Kidney (tissue), 14 donors: Measurements from ENCODE around the gene SBNO2. TPM values are rescaled to one million over a fixed set of nuclear protein-coding genes. Genes with fewer than 3 reads are reported as not detected.

Experiments used
- DNase-seq, 5 donors: peaks; one replicate each; pipeline ENCODE4 v3.0.0-alpha.2; 2013 to 2020
- FAIRE-seq: peaks from 2 replicates; lab custom pipeline; 2012; peaks lifted over from hg19 to GRCh38; lab: Jason Lieb, UNC
- H3K27ac ChIP-seq, 2 donors: one replicate each; pipeline ENCODE4 v1.7.0; 2013; ENCODE audit warnings: low read depth in 2 of 2, low read length in 2 of 2, inconsistent platforms in 1 of 2
- H3K27me3 ChIP-seq: one replicate; pipeline ENCODE4 v1.7.1; 2013; ENCODE audit warnings: low read length, inconsistent platforms; ENCODE audit not compliant: control insufficient read depth, insufficient read depth
- H3K36me3 ChIP-seq, 3 donors: one replicate each; pipeline versions ENCODE4 v1.7.0 to v1.7.1; 2013; ENCODE audit warnings: low read length in 3 of 3, control low read depth in 1 of 3, inconsistent platforms in 1 of 3; ENCODE audit not compliant: insufficient read depth in 3 of 3, control insufficient read depth in 2 of 3
- H3K4me1 ChIP-seq, 3 donors: one replicate each; pipeline versions ENCODE4 v1.7.0 to v1.7.1; 2013; ENCODE audit warnings: low read length in 3 of 3, inconsistent platforms in 1 of 3, low read depth in 1 of 3; ENCODE audit not compliant: control insufficient read depth in 2 of 3, insufficient read depth in 2 of 3
- H3K4me3 ChIP-seq, 3 donors: one replicate each; pipeline versions ENCODE4 v1.7.0 to v1.8.1; 2013; ENCODE audit warnings: low read length in 3 of 3, control low read depth in 1 of 3, inconsistent platforms in 1 of 3
- H3K9ac ChIP-seq, 3 donors: one replicate each; pipeline versions ENCODE4 v1.7.0 to v1.7.1; 2013; ENCODE audit warnings: low read length in 3 of 3, control low read depth in 1 of 3, inconsistent platforms in 1 of 3
- H3K9me3 ChIP-seq, 3 donors: one replicate each; pipeline versions ENCODE4 v1.7.0 to v1.7.1; 2013; ENCODE audit warnings: low read length in 3 of 3, control low read depth in 1 of 3, inconsistent platforms in 1 of 3; ENCODE audit not compliant: control insufficient read depth in 2 of 3, insufficient read depth in 1 of 3
- intact Hi-C: fragments of 100-400 bp; cut with DNase I; formaldehyde crosslinking; loops from one replicate; pipeline ENCODE4 v1.11.1; 2022
- polyA plus RNA-seq: library from polyadenylated mRNA; stranded (reverse); fragments of 350-450 nt; fragmentation: Illumina TruSeq; extraction: RNeasy Lipid Tissue Mini Kit (QIAGEN cat#74804); gene quantifications from one replicate; pipeline ENCODE4 v1.2.3, GENCODE V29; 2014; ENCODE audit warnings: low read depth, low replicate concordance; ENCODE audit not compliant: insufficient read depth
- total RNA-seq: library from RNA; stranded (reverse); fragmentation: NEBNext Ultra II Directional; extraction: Animal tissue kit (Norgen Biotek cat#: 25700); gene quantifications from one replicate; pipeline ENCODE4 v1.2.1, GENCODE V29; 2021
- TF ChIP-seq, protein P1 (sequence below): IDR thresholded peaks from 3 replicates; pipeline ENCODE4 v1.5.1; 2012; ENCODE audit warnings: mild to moderate bottlenecking, moderate library complexity, borderline replicate concordance; ENCODE audit not compliant: insufficient read depth; ENCODE audit errors: extremely low read depth
- donor health status: control.
- donor health status: control.
- donor health status: control.
- donor health status: control.
- donor health status: control.
- donor health status: DM: yes; HTN: yes; CAD: no.
- donor health status: Normal renal cell carcinoma (clear cell type).

SBNO2 gene
- total and polyA plus RNA-seq, 2 donors from 2014 or later: 12.2 to 156 TPM

DNA sequence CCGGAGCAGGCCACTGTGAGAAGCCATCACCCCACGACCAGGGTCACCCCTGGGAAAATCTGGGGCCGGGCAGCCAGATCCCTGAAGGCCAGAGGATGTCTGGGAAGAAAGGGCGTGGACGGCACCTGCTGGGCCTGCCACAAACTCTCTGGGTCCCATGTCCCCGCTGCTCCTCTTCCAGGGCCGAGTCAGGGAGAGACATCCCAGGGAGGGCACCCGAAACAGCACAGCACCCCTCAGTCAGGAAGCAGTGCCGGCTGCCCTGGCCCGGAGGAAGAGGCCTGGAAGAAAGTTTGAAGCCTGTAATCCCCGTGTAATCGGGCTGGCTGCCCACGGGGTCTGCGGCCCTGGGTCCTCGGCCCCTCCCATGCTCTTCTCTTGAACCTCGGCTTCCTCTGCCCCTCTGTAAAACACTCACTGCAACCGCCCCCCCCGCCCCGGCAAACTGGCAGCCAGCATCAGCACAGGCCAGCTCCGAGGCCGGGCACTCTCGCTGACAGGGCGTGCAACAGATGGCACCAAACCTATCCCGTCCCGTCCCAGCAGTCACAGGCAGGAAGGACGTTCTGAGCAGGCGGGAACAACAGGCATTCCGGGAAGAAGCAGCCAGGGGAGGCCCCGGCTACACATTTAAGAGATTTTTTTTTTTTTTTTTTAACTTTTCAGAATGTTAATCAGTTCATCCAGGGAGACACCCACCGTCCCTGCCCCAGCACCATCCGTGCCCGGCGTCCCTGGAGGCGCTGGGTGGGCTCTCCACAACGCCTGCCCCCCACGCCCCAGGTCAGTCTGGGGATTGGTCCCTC is 1.5 kb downstream of the SBNO2 start:
- no peak for FAIRE-seq
- intact Hi-C loops: no loop called here
- H3K9ac ChIP-seq: peak overlapping the region in 2 of 3 donors; percentile 84 to 94
- TF ChIP-seq, protein P1, sequence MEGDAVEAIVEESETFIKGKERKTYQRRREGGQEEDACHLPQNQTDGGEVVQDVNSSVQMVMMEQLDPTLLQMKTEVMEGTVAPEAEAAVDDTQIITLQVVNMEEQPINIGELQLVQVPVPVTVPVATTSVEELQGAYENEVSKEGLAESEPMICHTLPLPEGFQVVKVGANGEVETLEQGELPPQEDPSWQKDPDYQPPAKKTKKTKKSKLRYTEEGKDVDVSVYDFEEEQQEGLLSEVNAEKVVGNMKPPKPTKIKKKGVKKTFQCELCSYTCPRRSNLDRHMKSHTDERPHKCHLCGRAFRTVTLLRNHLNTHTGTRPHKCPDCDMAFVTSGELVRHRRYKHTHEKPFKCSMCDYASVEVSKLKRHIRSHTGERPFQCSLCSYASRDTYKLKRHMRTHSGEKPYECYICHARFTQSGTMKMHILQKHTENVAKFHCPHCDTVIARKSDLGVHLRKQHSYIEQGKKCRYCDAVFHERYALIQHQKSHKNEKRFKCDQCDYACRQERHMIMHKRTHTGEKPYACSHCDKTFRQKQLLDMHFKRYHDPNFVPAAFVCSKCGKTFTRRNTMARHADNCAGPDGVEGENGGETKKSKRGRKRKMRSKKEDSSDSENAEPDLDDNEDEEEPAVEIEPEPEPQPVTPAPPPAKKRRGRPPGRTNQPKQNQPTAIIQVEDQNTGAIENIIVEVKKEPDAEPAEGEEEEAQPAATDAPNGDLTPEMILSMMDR: no peak
- H3K27ac ChIP-seq: peak overlapping the region; percentile 91 to 94
- H3K36me3 ChIP-seq: peaks cover 0 to 3% (median 0%) of the 10 kb centered on the region in 3 donors
- no peaks in the 10 kb centered on the region for H3K27me3 ChIP-seq
- H3K9me3 ChIP-seq: peaks cover 0 to 2% (median 0%) of the 10 kb centered on the region in 3 donors
- peak in 4 of 5 donors; percentile 49 to 92 (median 74) for DNase-seq
- H3K4me1 ChIP-seq: peaks cover 5 to 34% (median 22%) of the 10 kb centered on the region in 3 donors
- peak overlapping the region in 2 of 3 donors; percentile 54 to 82 for H3K4me3 ChIP-seq

DNA sequence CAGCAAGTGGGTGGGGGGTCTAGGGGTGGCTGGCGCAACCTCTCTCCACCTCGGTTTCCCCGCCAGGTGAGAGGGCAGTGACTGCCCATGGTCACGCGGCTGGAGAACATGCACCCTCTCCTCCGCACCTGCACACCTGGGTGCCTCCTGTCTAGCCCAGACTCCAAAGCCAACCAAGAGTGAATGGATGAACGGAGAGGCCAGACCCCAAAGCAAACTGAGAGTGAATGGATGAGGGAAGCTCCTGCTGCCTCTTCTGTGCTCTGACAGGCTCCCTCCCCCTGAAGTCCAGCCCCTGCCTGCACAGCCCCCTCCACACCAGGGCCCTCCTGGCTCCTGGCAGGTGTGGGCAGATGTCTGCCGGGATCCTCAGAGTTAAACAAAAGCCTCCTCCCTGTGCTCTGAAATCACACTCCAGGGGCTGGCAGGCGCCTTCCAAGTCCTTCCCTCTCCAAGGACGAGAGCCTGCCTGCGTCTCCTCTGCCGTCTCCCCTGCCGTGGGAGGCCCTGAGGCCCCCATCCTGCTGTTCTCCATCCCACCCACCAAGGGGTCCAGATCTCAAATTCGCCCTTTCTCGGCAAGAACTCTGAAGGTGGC is 2.2 kb downstream of the SBNO2 start:
- DNase-seq (peak in 4 of 5 donors; percentile 62 to 78 (median 72)), FAIRE-seq (no peak)
- Histone ChIP-seq H3K27me3 (no peaks in the 10 kb centered on the region), H3K27ac (peak overlapping the region; percentile 91 to 94), H3K36me3 (peaks cover 0 to 3% (median 0%) of the 10 kb centered on the region in 3 donors), H3K9ac (peak overlapping the region in 2 of 3 donors; percentile 17 to 94), H3K9me3 (peaks cover 0 to 2% (median 0%) of the 10 kb centered on the region in 3 donors), H3K4me3 (peak overlapping the region in 2 of 3 donors; percentile 26 to 82), H3K4me1 (peaks cover 5 to 40% (median 24%) of the 10 kb centered on the region in 3 donors)
- TF ChIP-seq, protein P1: no peak
- intact Hi-C loops: no loop called here

DNA sequence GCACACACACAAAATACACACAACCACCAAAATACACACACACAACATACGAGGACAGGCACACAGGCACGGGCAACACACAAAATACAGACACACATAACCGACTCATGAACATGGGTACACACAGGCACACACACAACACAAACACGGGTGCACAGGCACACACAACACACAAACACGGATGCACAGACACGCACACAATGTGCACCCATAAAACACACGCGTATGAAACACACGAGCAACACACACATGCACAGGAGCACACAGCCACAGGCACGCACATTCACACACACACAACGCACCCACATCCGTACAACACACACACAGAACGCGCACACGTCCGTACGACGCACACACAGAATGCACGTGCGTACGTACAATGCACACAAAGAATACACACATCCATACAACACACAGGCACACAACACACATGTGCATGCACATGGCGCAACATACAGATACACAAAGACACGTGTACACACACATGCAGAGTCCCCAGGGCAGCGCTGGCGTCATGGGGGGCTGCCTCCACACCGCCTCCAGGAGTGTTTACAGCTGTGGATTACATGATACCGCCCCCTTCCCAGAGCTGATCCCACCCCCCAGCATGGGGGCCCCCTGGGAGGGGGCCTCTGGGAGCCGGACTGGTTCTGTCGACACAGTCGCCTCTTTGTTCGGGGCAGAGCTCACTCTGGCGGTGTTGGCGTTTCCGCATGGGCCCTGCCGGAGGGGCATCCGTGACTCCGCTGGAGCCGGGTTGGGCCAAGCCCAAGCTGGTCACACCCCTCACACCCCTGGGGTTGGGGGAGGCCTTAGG is 2.9 kb downstream of the SBNO2 start:
- H3K27me3 ChIP-seq: no peaks in the 10 kb centered on the region
- DNase-seq: peak; percentile 62 to 88 (median 75)
- peaks cover 0 to 2% (median 0%) of the 10 kb centered on the region in 3 donors for H3K9me3 ChIP-seq
- peak overlapping the region; percentile 91 to 94 for H3K27ac ChIP-seq
- peaks cover 0 to 3% (median 0%) of the 10 kb centered on the region in 3 donors for H3K36me3 ChIP-seq
- peak overlapping the region; percentile 23 to 82 (median 51) for H3K4me3 ChIP-seq
- H3K9ac ChIP-seq: peak overlapping the region in 1 of 3 donors; percentile 18
- peaks cover 7 to 45% (median 28%) of the 10 kb centered on the region in 3 donors for H3K4me1 ChIP-seq
- intact Hi-C loops: no loop called here
- no peak for FAIRE-seq
- TF ChIP-seq, protein P1: no peak
